ENCODE data around the gene CPE.

CPE gene

DNA sequence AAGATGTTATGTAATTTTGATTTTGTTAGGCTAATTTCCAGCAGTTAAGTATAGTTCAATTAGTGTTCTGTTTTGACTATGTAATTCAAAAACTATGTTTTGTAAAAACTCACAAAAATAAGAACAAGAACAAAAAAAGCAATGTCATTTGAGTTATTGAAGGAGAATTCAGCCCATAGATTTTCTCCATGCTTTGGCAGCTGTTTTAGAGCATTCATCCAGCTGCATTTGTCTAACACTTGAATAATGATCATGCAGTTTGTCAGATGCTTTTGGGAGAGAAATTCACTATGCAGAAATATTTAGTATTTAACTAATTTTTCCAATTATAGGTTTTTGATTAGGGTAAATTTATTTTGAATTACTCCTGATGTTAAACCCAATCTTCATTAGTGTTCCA, 14.2 kb downstream of the CPE start:
- Histone ChIP-seq H3K9me2 (replicated peaks; ENCODE audit: low read depth, low read length) (no peaks in the 10 kb centered on the region), H3K4me3 (ENCODE audit: low read length, poor library complexity, severe bottlenecking) (no peak overlapping the region), H4K20me1 (ENCODE audit: insufficient read depth, low read length, poor library complexity, severe bottlenecking) (no peaks in the 10 kb centered on the region), H3F3A (ENCODE audit: low read depth) (no peaks in the 10 kb centered on the region), H3K9me3 (ENCODE audit: insufficient read depth, low read depth, low read length) (no peaks in the 10 kb centered on the region), H2AFZ (ENCODE audit: low read length) (no peak overlapping the region), H3K27me3 (ENCODE audit: insufficient read depth, low read length, poor library complexity, severe bottlenecking) (peaks cover 16% of the 10 kb centered on the region), H3K79me2 (ENCODE audit: insufficient read depth, low read length) (no peaks in the 10 kb centered on the region), H3K4me2 (ENCODE audit: low read depth, low read length, poor library complexity, severe bottlenecking) (no peak overlapping the region), H3K4me1 (ENCODE audit: insufficient read depth, low read length, poor library complexity, severe bottlenecking) (no peaks in the 10 kb centered on the region), H3K9ac (ENCODE audit: low read depth, low read length, poor library complexity, severe bottlenecking) (no peak overlapping the region), H3K36me3 (ENCODE audit: insufficient read depth, low read length) (no peaks in the 10 kb centered on the region)
- no peak for TF ChIP-seq EZH2phosphoT487 (IDR thresholded peaks at IDR 0.05; ENCODE audit: borderline replicate concordance)
- TF ChIP-seq, protein P1, sequence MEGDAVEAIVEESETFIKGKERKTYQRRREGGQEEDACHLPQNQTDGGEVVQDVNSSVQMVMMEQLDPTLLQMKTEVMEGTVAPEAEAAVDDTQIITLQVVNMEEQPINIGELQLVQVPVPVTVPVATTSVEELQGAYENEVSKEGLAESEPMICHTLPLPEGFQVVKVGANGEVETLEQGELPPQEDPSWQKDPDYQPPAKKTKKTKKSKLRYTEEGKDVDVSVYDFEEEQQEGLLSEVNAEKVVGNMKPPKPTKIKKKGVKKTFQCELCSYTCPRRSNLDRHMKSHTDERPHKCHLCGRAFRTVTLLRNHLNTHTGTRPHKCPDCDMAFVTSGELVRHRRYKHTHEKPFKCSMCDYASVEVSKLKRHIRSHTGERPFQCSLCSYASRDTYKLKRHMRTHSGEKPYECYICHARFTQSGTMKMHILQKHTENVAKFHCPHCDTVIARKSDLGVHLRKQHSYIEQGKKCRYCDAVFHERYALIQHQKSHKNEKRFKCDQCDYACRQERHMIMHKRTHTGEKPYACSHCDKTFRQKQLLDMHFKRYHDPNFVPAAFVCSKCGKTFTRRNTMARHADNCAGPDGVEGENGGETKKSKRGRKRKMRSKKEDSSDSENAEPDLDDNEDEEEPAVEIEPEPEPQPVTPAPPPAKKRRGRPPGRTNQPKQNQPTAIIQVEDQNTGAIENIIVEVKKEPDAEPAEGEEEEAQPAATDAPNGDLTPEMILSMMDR (conservative IDR thresholded peaks at IDR 0.05; ENCODE audit: low read length) = no peak

DNA sequence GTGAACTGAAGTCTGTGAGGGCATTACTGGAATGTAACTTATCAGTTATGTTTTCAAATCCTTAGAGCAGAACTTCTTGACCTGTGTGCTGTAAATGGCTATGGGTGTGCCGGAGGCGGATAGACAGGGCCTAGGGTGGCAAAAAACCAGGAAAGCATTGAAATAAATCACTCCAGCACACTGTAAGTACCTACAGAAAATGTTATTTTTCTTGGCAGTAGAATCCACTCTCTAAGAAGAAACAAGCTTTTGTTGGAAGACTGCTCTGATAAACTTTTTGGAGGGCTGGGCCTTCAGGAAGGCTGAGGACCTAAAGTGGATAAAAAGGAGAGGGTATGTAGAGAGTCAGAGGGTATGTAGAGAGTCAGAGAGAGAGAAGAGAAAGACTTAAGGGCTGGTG, 14.9 kb downstream of the CPE start:
- Histone ChIP-seq H3K9ac (ENCODE audit: low read depth, low read length, poor library complexity, severe bottlenecking) (no peak overlapping the region), H3K4me2 (ENCODE audit: low read depth, low read length, poor library complexity, severe bottlenecking) (no peak overlapping the region), H4K20me1 (ENCODE audit: insufficient read depth, low read length, poor library complexity, severe bottlenecking) (no peaks in the 10 kb centered on the region), H3K4me3 (ENCODE audit: low read length, poor library complexity, severe bottlenecking) (no peak overlapping the region), H3F3A (ENCODE audit: low read depth) (no peaks in the 10 kb centered on the region), H3K79me2 (ENCODE audit: insufficient read depth, low read length) (no peaks in the 10 kb centered on the region), H3K4me1 (ENCODE audit: insufficient read depth, low read length, poor library complexity, severe bottlenecking) (no peaks in the 10 kb centered on the region), H3K9me3 (ENCODE audit: insufficient read depth, low read depth, low read length) (no peaks in the 10 kb centered on the region), H3K36me3 (ENCODE audit: insufficient read depth, low read length) (no peaks in the 10 kb centered on the region), H3K9me2 (replicated peaks; ENCODE audit: low read depth, low read length) (no peaks in the 10 kb centered on the region), H3K27me3 (ENCODE audit: insufficient read depth, low read length, poor library complexity, severe bottlenecking) (peaks cover 16% of the 10 kb centered on the region), H2AFZ (ENCODE audit: low read length) (no peak overlapping the region)
- no peak for TF ChIP-seq EZH2phosphoT487 (IDR thresholded peaks at IDR 0.05; ENCODE audit: borderline replicate concordance)
- TF ChIP-seq, protein P1 (conservative IDR thresholded peaks at IDR 0.05; ENCODE audit: low read length) = no peak

DNA sequence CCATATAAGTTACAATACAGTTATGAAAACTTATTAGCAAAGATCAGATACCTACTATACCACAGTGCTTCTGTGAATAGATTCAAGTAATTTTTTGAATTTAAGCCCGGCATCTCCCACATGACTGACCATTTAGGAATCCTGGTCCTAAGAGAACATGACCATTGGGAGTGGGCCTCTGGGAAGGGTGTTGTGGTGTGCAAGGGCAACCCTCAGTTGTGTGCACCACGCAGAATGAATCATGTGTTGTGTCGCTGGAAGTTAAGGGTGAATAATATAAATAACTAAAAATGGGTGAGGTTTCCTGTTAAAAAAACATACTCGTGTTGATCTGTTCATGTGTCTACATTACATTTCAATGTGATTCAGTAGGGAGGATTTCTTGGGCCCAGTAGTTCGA, 15.5 kb downstream of the CPE start:
- no peaks in the 10 kb centered on the region for H4K20me1 ChIP-seq (ENCODE audit: insufficient read depth, low read length, poor library complexity, severe bottlenecking)
- no peak overlapping the region for H3K9ac ChIP-seq (ENCODE audit: low read depth, low read length, poor library complexity, severe bottlenecking)
- no peaks in the 10 kb centered on the region for H3K79me2 ChIP-seq (ENCODE audit: insufficient read depth, low read length)
- H2AFZ ChIP-seq (ENCODE audit: low read length) = no peak overlapping the region
- H3K9me3 ChIP-seq (ENCODE audit: insufficient read depth, low read depth, low read length) = no peaks in the 10 kb centered on the region
- no peaks in the 10 kb centered on the region for H3K4me1 ChIP-seq (ENCODE audit: insufficient read depth, low read length, poor library complexity, severe bottlenecking)
- H3K9me2 ChIP-seq (replicated peaks; ENCODE audit: low read depth, low read length) = no peaks in the 10 kb centered on the region
- H3K36me3 ChIP-seq (ENCODE audit: insufficient read depth, low read length) = no peaks in the 10 kb centered on the region
- TF ChIP-seq, protein P1 (conservative IDR thresholded peaks at IDR 0.05; ENCODE audit: low read length) = no peak
- TF ChIP-seq EZH2phosphoT487 (IDR thresholded peaks at IDR 0.05; ENCODE audit: borderline replicate concordance) = no peak
- H3F3A ChIP-seq (ENCODE audit: low read depth) = no peaks in the 10 kb centered on the region
- H3K4me3 ChIP-seq (ENCODE audit: low read length, poor library complexity, severe bottlenecking) = no peak overlapping the region
- H3K4me2 ChIP-seq (ENCODE audit: low read depth, low read length, poor library complexity, severe bottlenecking) = no peak overlapping the region
- peaks cover 13% of the 10 kb centered on the region for H3K27me3 ChIP-seq (ENCODE audit: insufficient read depth, low read length, poor library complexity, severe bottlenecking)

All from Loucy (cell line).